ENCODE results near the gene OPN5.

The OPN5 gene

DNA sequence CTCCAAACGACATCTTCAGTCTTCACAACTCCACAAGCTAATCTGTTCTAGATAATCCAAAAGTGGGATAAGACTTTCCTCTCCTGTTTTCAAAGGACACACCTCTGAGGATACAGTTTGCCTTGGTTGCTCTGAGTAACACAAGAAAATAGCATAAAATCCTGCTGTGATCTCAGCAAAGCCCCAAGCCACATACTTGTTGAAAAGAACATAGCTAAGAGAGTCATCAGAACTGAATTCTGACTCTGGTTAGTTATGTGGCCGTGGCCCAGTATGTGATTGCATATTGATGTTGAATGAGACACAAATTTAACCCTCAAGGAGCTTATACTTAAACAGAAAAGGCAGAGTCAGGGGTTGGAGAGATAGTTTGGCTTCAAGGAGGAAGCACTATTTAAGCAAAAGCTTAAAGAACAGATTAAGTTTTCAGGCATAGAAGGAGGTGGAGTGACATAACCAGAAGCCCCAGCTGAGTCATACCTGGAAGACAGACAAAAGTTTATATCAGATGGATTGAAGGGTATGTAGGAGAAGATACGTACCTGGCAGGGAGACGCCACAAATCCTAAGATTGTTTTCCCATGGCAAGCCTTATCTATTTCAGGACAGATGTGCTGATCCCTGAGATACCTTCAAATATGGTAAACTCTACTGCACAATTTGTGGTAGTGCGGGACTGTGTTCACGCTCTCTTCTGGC is 41.2 kb downstream of the OPN5 start:
- no peak overlapping the region for H3K27ac Mint-ChIP-seq
- H3K4me1 Mint-ChIP-seq = no peaks in the 10 kb centered on the region
- no peak for ATAC-seq
- no peak for DNase-seq
- no peak overlapping the region for H3K4me3 Mint-ChIP-seq
- H3K9me3 Mint-ChIP-seq = no peaks in the 10 kb centered on the region
- H3K27me3 Mint-ChIP-seq = peaks cover 49% of the 10 kb centered on the region

- DNase-seq = no peak
- Mint-ChIP-seq H3K9me3 (no peaks in the 10 kb centered on the region), H3K27ac (no peak overlapping the region), H3K4me1 (peaks cover 11% of the 10 kb centered on the region), H3K27me3 (peaks cover 27% of the 10 kb centered on the region), H3K4me3 (no peak overlapping the region)
- ATAC-seq = no peak
Observed at GRCh38 chr6:47832386-47833100, 50.7 kb downstream of the OPN5 start.

DNA sequence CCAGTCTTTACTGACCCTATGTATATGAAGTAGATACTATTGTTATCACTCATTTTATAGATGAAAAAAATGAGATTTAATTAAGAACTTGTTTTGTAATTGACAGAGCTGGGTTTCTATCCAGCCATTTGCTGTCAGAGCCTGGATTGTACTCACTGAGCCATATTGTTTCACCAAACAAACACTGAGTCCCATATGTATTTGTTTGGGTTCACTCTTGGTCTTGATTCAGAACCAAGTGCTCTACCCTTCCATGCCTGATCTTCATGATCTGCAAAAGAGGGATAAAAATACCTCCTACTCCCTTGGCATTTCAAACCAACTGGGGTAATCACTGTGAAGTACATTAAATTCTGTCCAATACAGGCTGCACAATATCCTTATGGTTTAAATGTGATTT is 52.4 kb downstream of the OPN5 start:
- no peak overlapping the region for H3K27ac Mint-ChIP-seq
- no peak overlapping the region for H3K4me3 Mint-ChIP-seq

DNA sequence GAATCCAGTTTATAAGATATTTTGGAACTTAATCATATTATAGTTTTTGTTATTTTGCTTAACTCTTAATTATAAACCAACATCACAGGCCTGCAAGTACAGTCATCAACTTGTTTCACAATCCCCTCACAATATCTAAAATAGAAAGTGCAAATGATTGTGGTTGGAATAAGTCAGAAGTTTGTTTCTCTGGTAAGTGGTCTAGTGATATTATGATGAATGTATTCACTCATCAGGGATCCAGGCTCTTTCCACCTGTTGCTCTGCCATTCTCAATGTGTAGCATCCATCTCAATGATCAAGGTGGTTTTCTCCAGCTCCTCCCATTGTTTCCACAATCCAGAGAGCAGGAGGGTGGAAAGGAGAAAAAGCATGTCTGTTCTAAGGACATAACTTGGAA is 54.2 kb downstream of the OPN5 start:
- Mint-ChIP-seq H3K27ac (peak overlapping the region in 1 of 2 donors; percentile 67), H3K4me3 (no peak overlapping the region), H3K27me3 (peaks cover 24% of the 10 kb centered on the region), H3K4me1 (peaks cover 11% of the 10 kb centered on the region), H3K9me3 (no peaks in the 10 kb centered on the region)
- ATAC-seq (peak; percentile 82), DNase-seq (no peak)

More for the DNA sequence above, 52.4 kb downstream of the OPN5 start:
- Mint-ChIP-seq H3K27me3 (peaks cover 29% of the 10 kb centered on the region), H3K4me1 (peaks cover 11% of the 10 kb centered on the region), H3K9me3 (no peaks in the 10 kb centered on the region)
- no peak for ATAC-seq
- DNase-seq = no peak

GRCh38 chr6:47836639-47837038 is 54.8 kb downstream of the OPN5 start:
- no peak overlapping the region for H3K4me3 Mint-ChIP-seq

DNA sequence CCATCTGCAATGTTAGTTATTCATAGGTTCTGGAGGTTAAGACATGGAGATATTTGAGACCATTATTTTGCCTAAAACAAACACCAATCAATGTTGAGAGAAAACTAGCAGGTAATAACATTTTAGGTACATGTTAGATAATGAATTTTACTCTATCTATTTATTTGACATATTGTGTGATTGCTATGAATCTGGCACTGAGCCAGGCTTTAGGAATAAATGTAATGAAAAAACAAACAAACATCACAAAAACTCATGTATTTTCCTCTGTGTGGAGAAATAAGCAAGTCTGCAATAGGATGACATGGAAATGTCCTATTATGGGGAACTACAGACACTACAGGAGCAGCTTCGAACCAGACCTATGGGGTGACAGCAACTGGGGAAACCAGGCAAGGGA is 57.8 kb downstream of the OPN5 start:
- Mint-ChIP-seq H3K9me3 (no peaks in the 10 kb centered on the region), H3K4me1 (peaks cover 11% of the 10 kb centered on the region), H3K27me3 (peaks cover 17% of the 10 kb centered on the region), H3K27ac (no peak overlapping the region), H3K4me3 (no peak overlapping the region)
- DNase-seq (no peak), ATAC-seq (no peak)

More at GRCh38 chr6:47836639-47837038, 54.8 kb downstream of the OPN5 start:
- Mint-ChIP-seq H3K27ac (peak overlapping the region in 1 of 2 donors; percentile 67), H3K4me1 (peaks cover 11% of the 10 kb centered on the region), H3K9me3 (no peaks in the 10 kb centered on the region), H3K27me3 (peaks cover 19% of the 10 kb centered on the region)
- ATAC-seq (peak; percentile 90), DNase-seq (peak in 1 of 2 donors; percentile 18)

- Mint-ChIP-seq H3K9me3 (no peaks in the 10 kb centered on the region), H3K4me3 (no peak overlapping the region), H3K27me3 (peaks cover 2% of the 10 kb centered on the region), H3K4me1 (no peaks in the 10 kb centered on the region), H3K27ac (no peak overlapping the region)
- no peak for DNase-seq
- no peak for ATAC-seq
Observed at GRCh38 chr6:47844881-47845280, 63.0 kb downstream of the OPN5 start.

DNA sequence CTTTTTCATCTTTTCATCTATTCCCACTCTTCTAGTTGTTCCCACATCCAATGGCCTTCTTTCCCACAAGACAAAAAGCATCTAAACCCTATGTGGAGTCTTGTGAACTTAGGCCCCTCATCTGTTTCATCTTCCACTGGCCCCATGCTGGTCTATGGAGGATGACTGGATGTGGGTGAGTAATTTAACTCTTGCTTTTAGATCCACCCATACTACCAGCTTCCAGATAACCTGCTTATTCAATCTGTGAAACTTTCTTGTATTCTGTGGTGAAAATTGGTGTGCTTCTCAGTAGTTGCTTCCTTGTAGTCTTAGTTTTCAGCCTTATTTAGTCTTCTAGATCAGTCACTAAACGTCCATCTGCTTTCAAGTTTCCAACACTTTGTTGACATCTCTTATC is 64.9 kb downstream of the OPN5 start:
- ATAC-seq (no peak), DNase-seq (no peak)
- Mint-ChIP-seq H3K27ac (no peak overlapping the region), H3K4me1 (no peaks in the 10 kb centered on the region), H3K27me3 (no peaks in the 10 kb centered on the region), H3K4me3 (no peak overlapping the region), H3K9me3 (no peaks in the 10 kb centered on the region)

DNA sequence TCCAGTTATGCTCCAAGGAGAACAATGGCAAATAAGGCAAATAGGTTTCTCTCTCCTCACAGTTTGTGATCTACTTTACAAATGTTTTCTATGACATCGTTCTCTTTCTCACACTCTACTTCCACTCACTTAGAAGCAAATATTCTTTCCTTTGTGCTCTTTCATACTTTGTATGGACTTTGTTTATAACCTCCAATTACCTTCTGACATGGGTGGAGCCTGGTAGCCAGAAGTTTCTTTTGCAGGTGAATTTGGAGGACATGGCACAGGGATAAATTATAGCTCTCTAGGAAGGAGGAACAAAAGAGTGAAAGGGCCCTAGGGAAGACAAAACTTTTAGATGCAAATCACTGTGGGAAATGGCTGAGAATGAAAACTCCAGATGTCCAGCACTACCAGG is 69.3 kb downstream of the OPN5 start:
- no peaks in the 10 kb centered on the region for H3K9me3 Mint-ChIP-seq
- H3K27me3 Mint-ChIP-seq = peaks cover 15% of the 10 kb centered on the region
- ATAC-seq = no peak
- H3K27ac Mint-ChIP-seq = no peak overlapping the region
- no peak for DNase-seq
- no peak overlapping the region for H3K4me3 Mint-ChIP-seq
- no peaks in the 10 kb centered on the region for H3K4me1 Mint-ChIP-seq

DNA sequence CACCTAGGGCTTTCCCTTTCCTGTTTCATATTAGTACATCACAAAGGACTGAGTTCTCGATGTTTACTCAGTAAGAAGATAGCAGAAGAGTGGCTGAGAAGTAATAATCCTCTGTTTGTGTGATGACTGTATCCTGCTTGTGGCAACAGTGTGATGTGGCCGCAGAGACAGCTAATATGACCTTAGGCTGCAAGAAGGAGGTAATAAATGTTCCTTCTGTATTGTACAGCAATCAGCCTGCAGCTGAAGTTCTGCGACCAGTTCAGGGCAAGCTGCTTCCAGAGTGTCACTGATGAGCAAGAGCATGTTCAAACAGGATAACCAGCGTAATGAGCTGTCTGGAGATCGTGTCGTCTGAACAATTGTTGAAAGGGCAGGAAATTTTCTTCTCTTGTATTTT is 70.9 kb downstream of the OPN5 start:
- H3K4me1 Mint-ChIP-seq = no peaks in the 10 kb centered on the region
- ATAC-seq (no peak), DNase-seq (no peak)
- no peak overlapping the region for H3K4me3 Mint-ChIP-seq
- no peak overlapping the region for H3K27ac Mint-ChIP-seq
- peaks cover 15% of the 10 kb centered on the region for H3K27me3 Mint-ChIP-seq
- H3K9me3 Mint-ChIP-seq = no peaks in the 10 kb centered on the region

DNA sequence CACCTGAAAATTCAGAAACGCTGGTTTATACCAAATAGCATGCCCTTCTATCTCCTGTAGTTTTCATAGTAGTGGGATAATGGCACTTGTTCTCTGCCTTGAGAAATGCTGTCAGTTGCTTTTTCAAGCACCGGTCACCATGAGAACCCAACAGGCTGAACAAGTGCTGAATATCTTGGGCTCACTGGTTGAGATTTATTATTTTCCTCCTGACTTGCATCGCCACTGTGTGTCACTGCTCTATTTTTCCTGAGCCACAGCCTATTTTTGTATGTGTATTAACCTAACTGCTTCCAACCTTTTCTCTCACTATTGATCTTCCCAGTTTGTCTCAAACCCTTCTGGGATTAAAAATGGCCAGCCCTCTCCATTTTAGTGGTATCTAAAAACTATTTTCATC is 71.9 kb downstream of the OPN5 start:
- no peaks in the 10 kb centered on the region for H3K4me1 Mint-ChIP-seq
- H3K27ac Mint-ChIP-seq = no peak overlapping the region
- H3K9me3 Mint-ChIP-seq = no peaks in the 10 kb centered on the region
- DNase-seq (no peak), ATAC-seq (no peak)
- H3K27me3 Mint-ChIP-seq = peaks cover 15% of the 10 kb centered on the region
- H3K4me3 Mint-ChIP-seq = no peak overlapping the region

- H3K4me1 Mint-ChIP-seq = no peaks in the 10 kb centered on the region
- no peak for ATAC-seq
- no peak overlapping the region for H3K4me3 Mint-ChIP-seq
- peaks cover 15% of the 10 kb centered on the region for H3K27me3 Mint-ChIP-seq
- no peak overlapping the region for H3K27ac Mint-ChIP-seq
- no peak for DNase-seq
- no peaks in the 10 kb centered on the region for H3K9me3 Mint-ChIP-seq
Observed at GRCh38 chr6:47854971-47855370, 73.1 kb downstream of the OPN5 start.

DNA sequence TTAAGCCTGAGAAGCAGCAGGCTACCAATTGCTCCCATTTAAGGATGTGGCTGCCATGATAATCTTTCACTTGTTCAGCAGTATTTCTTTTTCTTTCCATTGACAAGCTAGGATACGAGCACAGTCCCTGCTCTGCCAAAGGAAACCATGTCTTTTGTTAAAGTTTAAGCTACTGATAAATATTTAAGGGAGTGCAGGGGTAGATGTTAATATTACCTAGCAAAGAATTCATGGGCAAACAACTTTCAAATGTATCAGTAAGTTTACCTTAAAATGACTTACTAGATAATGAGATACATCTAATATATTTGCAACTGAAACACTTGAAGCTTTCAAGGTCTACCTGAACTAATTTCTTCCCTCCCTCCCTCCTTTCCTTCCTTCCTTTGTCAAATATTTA is 77.3 kb downstream of the OPN5 start:
- Mint-ChIP-seq H3K4me3 (no peak overlapping the region), H3K27me3 (peaks cover 11% of the 10 kb centered on the region), H3K27ac (no peak overlapping the region), H3K9me3 (no peaks in the 10 kb centered on the region), H3K4me1 (no peaks in the 10 kb centered on the region)
- no peak for ATAC-seq
- no peak for DNase-seq

DNA sequence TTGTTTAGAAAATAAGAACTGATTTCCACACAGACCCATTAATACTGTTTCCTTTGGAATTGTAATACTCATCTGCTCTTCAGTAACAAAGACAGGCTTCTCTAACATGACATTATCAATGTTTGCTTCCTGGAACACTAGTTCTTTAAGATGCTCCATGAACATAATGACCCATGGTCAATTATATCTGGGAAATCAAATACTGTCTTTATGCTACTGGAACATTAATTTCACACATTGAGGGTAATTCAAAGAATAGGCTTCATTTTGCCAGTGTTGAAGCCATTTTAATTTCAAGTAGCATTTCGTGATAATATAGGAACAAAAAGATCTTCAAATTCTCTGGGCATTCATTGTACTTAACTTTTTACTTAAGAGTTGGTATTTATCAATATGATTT is 80.9 kb downstream of the OPN5 start:
- Mint-ChIP-seq H3K27me3 (no peaks in the 10 kb centered on the region), H3K9me3 (no peaks in the 10 kb centered on the region), H3K4me1 (no peaks in the 10 kb centered on the region), H3K27ac (no peak overlapping the region), H3K4me3 (no peak overlapping the region)
- DNase-seq (no peak), ATAC-seq (no peak)

- ATAC-seq (no peak), DNase-seq (no peak)
- no peak overlapping the region for H3K27ac Mint-ChIP-seq
- no peaks in the 10 kb centered on the region for H3K4me1 Mint-ChIP-seq
- H3K27me3 Mint-ChIP-seq = no peaks in the 10 kb centered on the region
- H3K4me3 Mint-ChIP-seq = no peak overlapping the region
- H3K9me3 Mint-ChIP-seq = no peaks in the 10 kb centered on the region
Observed at GRCh38 chr6:47865206-47865605, 83.4 kb downstream of the OPN5 start.

- Mint-ChIP-seq H3K27me3 (no peaks in the 10 kb centered on the region), H3K9me3 (no peaks in the 10 kb centered on the region), H3K4me3 (no peak overlapping the region), H3K4me1 (no peaks in the 10 kb centered on the region), H3K27ac (no peak overlapping the region)
- DNase-seq = no peak
- ATAC-seq = no peak
Observed at GRCh38 chr6:47875593-47875992, 93.8 kb downstream of the OPN5 start.

Measured in stimulated activated naive CD8-positive, alpha-beta T cell treated with anti-CD3 and anti-CD28 coated beads, Interleukin-15, amount 100 ng/mL, for 72 hours (primary cell).